Lower leg skin (tissue), 4 donors: ENCODE measurements around the gene SLC13A3. TPM values are rescaled to one million over a fixed set of nuclear protein-coding genes. Genes with fewer than 3 reads are reported as not detected.
A peak's percentile ranks its signal among the peaks of the same experiment; 100 is the strongest.

Experiments
- DNase-seq, 2 donors: peaks; one replicate each; pipeline ENCODE4 v3.0.0-alpha.2; 2019; ENCODE audit warnings: low spot score in 2 of 2
- H3K4me3 ChIP-seq: fragments of 200-600 bp; sonication (generic); 2 replicates; pipeline ENCODE4 v1.5.1; 2017; ENCODE audit warnings: mild to moderate bottlenecking, low read depth; ENCODE audit not compliant: poor library complexity, severe bottlenecking
- CTCF ChIP-seq, 3 donors: fragments of 450-650 bp; IDR thresholded peaks; one replicate each; pipeline ENCODE4 v1.5.1; 2016; ENCODE audit warnings: antibody characterized with exemption in 3 of 3, mild to moderate bottlenecking in 3 of 3, moderate library complexity in 2 of 3
- POLR2A ChIP-seq, 2 donors: fragments of 450-650 bp; IDR thresholded peaks; one replicate each; pipeline ENCODE4 v1.6.1; 2016 to 2017; ENCODE audit warnings: antibody characterized with exemption in 2 of 2, mild to moderate bottlenecking in 1 of 2, moderate library complexity in 1 of 2
- WGBS, 2 donors: methylation state at CpG; one replicate each; pipeline ENCODE4 v1.1.5; 2018; 5-methylcytosine and 5-hydroxymethylcytosine counted together
- intact Hi-C: fragments of 100-400 bp; cut with DNase I; formaldehyde crosslinking; loops from one replicate; pipeline ENCODE4 v1.15.0; 2023; ENCODE audit warnings: low total_unique reads
- total RNA-seq, 4 donors: library from RNA; depleted of rRNA; stranded (reverse); fragments of >200 nt; gene quantifications; one replicate each; pipeline ENCODE4 v1.1.0, GENCODE V29; 2016

SLC13A3 gene
- total RNA-seq, 4 donors from 2014 or later, result 1.4 to 3.3 (median 1.8) TPM

DNA sequence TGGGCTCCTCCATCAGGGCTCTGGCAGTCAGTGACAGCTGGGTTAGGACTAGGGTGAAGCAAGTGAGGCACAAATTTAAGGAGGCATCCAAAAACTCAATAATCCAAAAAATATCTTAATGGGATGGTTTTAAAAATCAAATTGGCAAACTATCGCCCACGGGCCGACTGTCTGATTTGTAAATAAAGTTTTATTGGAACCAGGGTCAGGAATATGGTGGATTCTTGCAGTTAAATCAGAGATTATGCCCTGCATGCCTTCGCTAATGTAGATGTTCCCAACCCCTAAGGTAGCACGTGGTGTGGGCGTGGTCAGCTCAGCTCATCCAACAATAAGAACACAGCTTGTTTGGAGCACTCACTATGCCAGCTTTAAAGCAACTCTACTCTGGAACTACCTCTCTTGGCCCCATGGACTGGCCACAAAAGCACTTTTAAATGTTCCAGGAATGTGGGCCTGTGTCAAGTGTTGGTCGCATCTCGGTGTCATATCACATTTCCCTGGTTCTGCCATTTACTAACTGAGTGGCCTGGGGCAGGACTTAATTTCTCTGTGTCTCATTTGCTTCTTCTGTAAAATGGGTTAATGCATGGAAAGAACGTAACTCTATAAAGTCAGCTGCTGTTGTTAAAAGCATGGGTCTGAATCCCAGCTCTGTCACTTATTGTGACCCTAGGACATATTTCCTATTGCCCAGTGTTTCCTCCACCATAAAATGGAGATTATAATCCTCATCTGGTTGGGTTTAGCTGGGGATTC is 31.0 kb upstream of the SLC13A3 start:
- WGBS, 2 donors, result 84 to 85% methylated on average over 9 of the region's 9 CpGs
- DNase-seq, result peak in 1 of 2 donors; percentile 49
- intact Hi-C loops, result no loop called here
- TF ChIP-seq CTCF (IDR thresholded peaks at IDR 0.05), result no peak
- no peak for TF ChIP-seq POLR2A (IDR thresholded peaks at IDR 0.05)
- H3K4me3 ChIP-seq, result no peak overlapping the region

DNA sequence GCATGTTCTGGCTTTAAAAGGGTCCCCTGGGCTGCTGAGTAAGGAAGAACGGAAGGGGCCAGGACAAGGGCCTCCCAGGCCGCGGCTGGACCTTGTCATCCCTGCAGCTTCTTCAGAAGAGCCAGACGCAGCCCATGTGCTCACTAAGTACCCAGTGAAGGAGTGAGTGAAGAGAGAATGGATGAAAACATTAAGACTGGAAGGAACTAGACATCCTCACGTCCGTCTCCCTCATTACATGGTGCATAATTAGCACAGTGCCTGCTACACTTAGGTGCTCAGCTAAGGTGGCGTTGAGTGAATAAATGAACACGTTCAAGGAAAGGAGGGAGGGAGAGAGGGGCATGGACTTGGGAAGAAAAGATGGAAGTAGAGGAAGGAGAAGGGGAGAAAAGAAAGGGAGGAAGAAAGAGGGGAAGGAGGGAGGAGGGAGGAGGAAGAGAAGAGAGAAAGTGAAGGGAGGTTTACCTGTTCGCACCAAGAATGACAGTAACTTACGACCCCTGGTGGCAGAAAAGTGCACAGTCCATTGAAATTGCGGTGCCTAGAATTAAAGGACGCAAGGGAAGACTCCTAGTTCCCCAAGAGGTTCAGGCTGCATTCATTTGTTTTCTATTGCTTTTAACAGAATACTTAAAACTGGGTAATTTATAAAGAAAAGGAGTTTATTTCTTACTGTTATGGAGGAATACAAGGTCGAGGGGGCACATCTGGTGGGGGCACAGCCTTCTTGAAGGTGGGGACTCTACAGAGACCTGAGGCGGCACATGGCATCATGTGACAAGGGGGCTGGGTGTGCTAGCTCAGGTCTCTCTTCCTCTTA is 30.0 kb upstream of the SLC13A3 start:
- TF ChIP-seq POLR2A (IDR thresholded peaks at IDR 0.05), result no peak
- peak in 1 of 3 donors; percentile 94 for TF ChIP-seq CTCF (IDR thresholded peaks at IDR 0.05)
- intact Hi-C loops, result no loop called here
- no peak overlapping the region for H3K4me3 ChIP-seq
- peak; percentile 58 to 88 for DNase-seq
- 48 to 52% methylated on average over 14 of the region's 14 CpGs for WGBS, 2 donors

- no peak for TF ChIP-seq POLR2A (IDR thresholded peaks at IDR 0.05)
- TF ChIP-seq CTCF (IDR thresholded peaks at IDR 0.05), result no peak
- WGBS, 2 donors, result 91 to 93% methylated on average over 2 of the region's 2 CpGs
- intact Hi-C loops, result no loop called here
- peak in 1 of 2 donors; percentile 67 for DNase-seq
- H3K4me3 ChIP-seq, result no peak overlapping the region
These were observed 29.4 kb upstream of the SLC13A3 start for GRCh38 chr20:46680684-46681031.

- H3K4me3 ChIP-seq, result no peak overlapping the region
- intact Hi-C loops, result no loop called here
- WGBS, 2 donors, result 81 to 88% methylated on average over 4 of the region's 4 CpGs
- no peak for DNase-seq
- TF ChIP-seq POLR2A (IDR thresholded peaks at IDR 0.05) (no peak), CTCF (IDR thresholded peaks at IDR 0.05) (no peak)
These were observed 27.3 kb upstream of the SLC13A3 start for GRCh38 chr20:46678516-46678915.

GRCh38 chr20:46677608-46678007 is 26.3 kb upstream of the SLC13A3 start:
- 88% methylated on average over 5 of the region's 5 CpGs for WGBS, 2 donors

More at GRCh38 chr20:46677608-46678007, 26.3 kb upstream of the SLC13A3 start:
- TF ChIP-seq CTCF (IDR thresholded peaks at IDR 0.05) (no peak), POLR2A (IDR thresholded peaks at IDR 0.05) (no peak)
- DNase-seq, result no peak
- H3K4me3 ChIP-seq, result no peak overlapping the region
- intact Hi-C loops, result no loop called here
